ENCODE results near the gene ITPR1. TPM values are rescaled to one million over a fixed set of nuclear protein-coding genes. Genes with fewer than 3 reads are reported as not detected.
A peak's percentile ranks its signal among the peaks of the same experiment; 100 is the strongest.

Gene ITPR1
- total and polyA plus RNA-seq, 10 of the 15 experiments (the other 5 are each of a cell fraction or from before 2014, with no cell fraction given) = 12.2 to 239 (median 28.4) TPM

- TF ChIP-seq MEF2B (IDR thresholded peaks at IDR 0.05; ENCODE audit: partially characterized antibody, poor library complexity, severe bottlenecking) (peak; percentile 84), SIN3A (IDR thresholded peaks at IDR 0.05; ENCODE audit: low read depth, low read length) (no peak), ZSCAN29 (IDR thresholded peaks at IDR 0.05) (peak; percentile 58; the same call in 1 of the 2 replicates), NFXL1 (IDR thresholded peaks at IDR 0.05; ENCODE audit: borderline replicate concordance) (no peak), FOXK2 (IDR thresholded peaks at IDR 0.05) (no peak), STAT1 (conservative IDR thresholded peaks at IDR 0.05) (no peak), LARP7 (IDR thresholded peaks at IDR 0.05) (no peak), FOXM1 (IDR thresholded peaks at IDR 0.05; ENCODE audit: low read depth, low read length) (peak; percentile 100), BCLAF1 (IDR thresholded peaks at IDR 0.05) (no peak), E4F1 (IDR thresholded peaks at IDR 0.05; ENCODE audit: borderline replicate concordance, partially characterized antibody) (no peak), PRDM15 (CRISPR knock-in tag; IDR thresholded peaks at IDR 0.05) (peak; percentile 8; the same call in 1 of the 2 replicates), RBBP5 (conservative IDR thresholded peaks at IDR 0.05) (no peak), RCOR1 (conservative IDR thresholded peaks at IDR 0.05; ENCODE audit: low read depth, low read length) (0 out of 2 replicates have a peak, but pooled peaks have one; percentile 13), PBX3 (IDR thresholded peaks at IDR 0.05; ENCODE audit: insufficient replicate concordance, low read depth, low read length) (peak; percentile 94), POU2F2 (IDR thresholded peaks at IDR 0.05; ENCODE audit: borderline replicate concordance, low read depth, low read length) (peak; percentile 98)
Measured at GRCh38 chr3:4850211-4850927, 357.2 kb downstream of the ITPR1 start (continued).

Measured in GM12878 (cell line).